ENCODE results near the gene HEATR3.

HEATR3 gene

GRCh38 chr16:50065624-50066481 is at the start of gene HEATR3:
Gene HEATR3, plus strand, starts transcription at chr16:50065970. Its CDS starts 162 bp downstream, at chr16:50066132.
- peak; percentile 98 for DNase-seq (ENCODE audit: low spot score)

DNA sequence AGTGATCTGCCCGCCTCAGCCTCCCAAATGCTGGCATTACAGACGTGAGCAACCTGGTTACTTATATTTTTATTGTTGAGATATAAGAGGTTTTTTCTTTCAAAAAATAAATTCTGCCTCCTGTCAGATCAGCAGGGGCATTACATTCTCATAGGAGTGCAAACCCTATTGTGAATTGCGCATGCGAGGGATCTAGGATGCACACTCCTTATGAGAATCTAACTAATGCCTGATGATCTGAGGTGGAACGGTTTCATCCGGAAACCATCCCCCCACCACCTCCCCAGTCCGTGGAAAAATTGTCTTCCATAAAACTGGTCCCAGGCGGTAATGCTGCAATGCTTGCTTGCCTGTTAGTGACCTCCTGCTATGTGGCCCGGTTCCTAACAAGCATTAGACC is 48.2 kb upstream of the HEATR3 start:
- DNase-seq (ENCODE audit: low spot score) = no peak

- DNase-seq (ENCODE audit: low spot score) = no peak
Observed at GRCh38 chr16:50021544-50021943, 44.2 kb upstream of the HEATR3 start.

DNA sequence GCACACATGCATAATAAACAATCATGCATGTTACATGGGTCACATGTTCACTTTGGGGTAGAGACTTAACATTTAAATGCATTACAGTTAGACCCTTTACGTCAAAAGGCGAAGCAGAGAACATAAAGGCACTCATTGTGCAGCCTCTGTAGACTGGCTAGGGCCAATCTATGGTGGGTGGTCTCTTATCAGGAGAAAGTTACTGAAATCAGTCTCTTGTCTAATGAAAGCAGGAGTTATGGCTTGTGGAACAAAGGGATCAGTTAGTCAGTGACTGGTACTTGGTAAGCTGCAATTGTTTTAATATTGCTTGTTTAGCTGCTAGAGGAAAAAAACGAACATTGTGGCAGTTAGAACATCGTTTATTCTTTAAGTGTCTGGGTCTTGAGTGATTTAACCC is 42.1 kb upstream of the HEATR3 start:
- DNase-seq (ENCODE audit: low spot score) = no peak

GRCh38 chr16:50024207-50024606 is 41.6 kb upstream of the HEATR3 start:
- no peak for DNase-seq (ENCODE audit: low spot score)

DNA sequence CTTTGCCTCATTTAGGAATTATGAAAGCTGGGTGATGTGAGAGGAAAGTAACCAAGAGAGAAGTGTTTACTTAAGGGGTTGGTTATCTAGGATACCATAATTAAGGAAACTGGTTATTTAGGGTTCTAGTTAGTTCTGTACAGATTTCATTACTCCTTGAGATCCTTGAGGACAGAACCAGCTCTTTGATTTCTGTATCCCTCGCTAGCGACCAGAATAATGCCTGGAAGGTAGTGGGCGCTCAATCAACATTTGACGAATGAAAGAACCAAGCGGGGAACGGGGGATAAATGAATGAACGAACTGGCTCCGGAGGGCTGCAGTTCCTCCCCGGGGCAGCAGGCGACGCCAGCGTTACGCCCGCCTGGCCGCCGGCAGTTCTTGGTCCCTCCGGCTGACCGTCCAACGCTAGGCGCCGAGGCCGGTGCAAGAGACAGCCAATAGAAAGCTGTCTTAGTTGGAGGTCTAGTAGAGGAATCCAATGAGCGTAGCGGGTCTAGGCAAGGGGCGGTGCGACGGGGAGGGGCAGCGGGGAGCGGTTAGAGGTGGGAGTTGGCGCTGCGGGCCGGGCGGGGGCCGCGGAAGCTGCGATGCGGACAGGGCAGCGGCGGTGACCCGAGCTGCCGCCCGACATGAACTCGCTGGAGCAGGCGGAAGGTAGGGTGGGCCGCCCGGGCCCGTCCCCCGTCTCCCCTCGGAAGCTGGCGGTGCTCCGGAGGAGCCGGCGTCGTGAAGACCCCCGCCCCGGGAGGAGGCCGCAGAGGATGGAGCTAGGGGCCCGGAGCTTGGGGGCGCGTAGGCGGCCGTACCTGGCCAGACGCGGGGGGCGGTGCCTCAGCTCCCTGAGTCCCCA is 40.9 kb upstream of the HEATR3 start, which contains the start of gene CNEP1R1:
TSS of gene CNEP1R1 (plus strand) at position 542 of the 853 bp plus-strand sequence. CDS start at position 633, 91 bp downstream.
- peak; percentile 100 for DNase-seq (ENCODE audit: low spot score)

DNA sequence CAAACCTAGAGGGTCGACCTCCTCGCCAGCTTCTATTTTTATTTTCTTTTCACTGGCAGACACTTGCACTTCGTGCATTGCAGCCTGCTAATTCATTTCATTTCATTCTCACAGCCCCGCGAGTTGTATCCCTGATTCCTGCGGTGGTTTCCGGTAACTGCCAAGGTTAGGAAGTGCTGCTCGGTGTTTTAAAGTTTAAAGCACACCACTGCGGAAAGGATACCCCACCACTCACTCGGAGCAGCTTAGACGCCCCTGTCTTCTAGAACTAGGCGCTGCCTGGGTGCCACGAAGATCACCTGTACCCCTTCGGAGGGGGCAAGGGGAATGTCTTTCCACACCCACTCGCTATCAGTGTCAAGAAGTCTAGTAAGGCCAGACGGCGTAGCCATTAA is 40.2 kb upstream of the HEATR3 start:
- no peak for DNase-seq (ENCODE audit: low spot score)

DNA sequence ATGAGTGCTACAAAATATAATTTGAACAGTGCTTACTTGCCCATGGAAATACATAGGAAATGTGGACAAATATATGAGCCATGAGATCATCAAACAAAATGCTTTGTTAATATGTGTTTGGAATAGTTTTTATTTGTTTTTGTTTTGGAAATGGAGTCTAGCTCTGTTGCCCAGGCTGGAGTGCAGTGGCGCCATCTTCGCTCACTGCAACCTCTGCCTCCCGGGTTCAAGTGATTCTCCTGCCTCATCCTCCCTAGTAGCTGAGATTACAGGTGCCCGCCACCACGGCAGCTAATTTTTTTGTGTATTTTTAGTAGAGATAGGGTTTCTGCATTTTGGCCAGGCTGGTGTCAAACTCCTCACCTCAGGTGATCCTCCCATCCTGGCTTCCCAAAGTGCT is 37.9 kb upstream of the HEATR3 start:
- DNase-seq (ENCODE audit: low spot score) = no peak

DNA sequence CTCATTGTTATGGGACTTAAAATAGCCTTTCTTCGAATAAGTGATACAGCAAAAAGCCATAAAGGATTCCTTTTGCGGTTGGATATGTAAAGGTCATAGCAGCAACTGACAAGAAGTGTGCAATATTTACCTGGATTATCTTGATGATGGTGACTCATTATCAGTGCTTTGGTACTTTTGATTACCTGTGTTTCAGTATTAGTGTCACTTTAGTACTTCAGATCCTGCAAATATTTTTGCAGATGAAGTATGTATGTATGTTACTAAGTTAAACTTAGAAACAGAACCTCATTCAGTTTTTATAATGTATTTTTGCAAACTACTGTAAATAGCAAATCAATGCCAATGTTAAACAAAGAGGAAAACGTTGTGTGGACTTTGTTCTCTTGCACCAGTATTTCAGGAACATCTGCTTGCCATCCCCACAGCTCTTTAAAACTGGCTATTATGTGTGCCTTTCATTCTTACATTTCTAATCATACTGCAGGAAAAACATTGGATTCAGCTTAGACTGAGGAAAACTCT is 30.2 kb upstream of the HEATR3 start:
- DNase-seq (ENCODE audit: low spot score) = no peak

DNA sequence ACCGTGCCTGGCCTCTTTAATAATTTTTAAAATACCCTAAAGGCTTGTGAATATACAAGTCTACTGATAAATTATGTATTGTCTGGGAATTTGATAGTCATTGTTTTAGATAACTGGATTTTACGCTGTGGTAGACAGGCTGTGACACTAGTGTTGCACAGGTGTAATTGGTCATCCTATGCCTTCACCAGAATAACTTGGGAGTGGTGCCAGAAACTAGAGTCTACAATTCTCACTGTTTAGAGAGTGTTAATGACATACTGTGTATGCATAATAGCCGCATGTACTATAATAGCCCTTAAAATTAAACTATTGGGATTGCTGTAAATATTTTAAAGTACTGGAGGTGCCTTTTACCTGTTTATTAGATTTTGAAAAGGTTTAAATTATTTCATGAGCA is 29.3 kb upstream of the HEATR3 start:
- DNase-seq (ENCODE audit: low spot score) = no peak

- DNase-seq (ENCODE audit: low spot score) = no peak
Observed at GRCh38 chr16:50037662-50038220, 28.0 kb upstream of the HEATR3 start.

- DNase-seq (ENCODE audit: low spot score) = no peak
Observed at GRCh38 chr16:50038286-50038685, 27.5 kb upstream of the HEATR3 start.

GRCh38 chr16:50038756-50039529 is 26.8 kb upstream of the HEATR3 start:
- no peak for DNase-seq (ENCODE audit: low spot score)

DNA sequence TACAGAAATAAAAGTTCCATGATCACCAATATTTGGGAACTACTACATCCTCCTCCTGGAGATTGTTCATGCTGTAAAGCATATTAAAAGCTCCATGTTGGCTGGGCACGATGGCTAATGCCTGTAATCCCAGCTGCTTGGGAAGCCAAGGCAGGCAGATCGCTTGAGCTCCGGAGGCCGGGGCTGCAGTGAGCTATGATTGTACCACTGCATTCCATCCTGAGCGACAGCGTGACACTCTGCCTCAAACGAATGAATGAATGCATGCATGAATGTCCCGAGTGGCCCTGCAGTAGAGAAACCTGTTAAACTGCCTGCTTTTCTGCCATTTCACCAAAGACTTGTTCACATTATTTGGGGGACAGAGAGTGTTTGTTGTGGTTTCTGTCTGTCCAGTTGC is 25.8 kb upstream of the HEATR3 start:
- DNase-seq (ENCODE audit: low spot score) = no peak

GRCh38 chr16:50040710-50041109 is 25.1 kb upstream of the HEATR3 start:
- no peak for DNase-seq (ENCODE audit: low spot score)

GRCh38 chr16:50043358-50043757 is 22.4 kb upstream of the HEATR3 start:
- DNase-seq (ENCODE audit: low spot score) = no peak

DNA sequence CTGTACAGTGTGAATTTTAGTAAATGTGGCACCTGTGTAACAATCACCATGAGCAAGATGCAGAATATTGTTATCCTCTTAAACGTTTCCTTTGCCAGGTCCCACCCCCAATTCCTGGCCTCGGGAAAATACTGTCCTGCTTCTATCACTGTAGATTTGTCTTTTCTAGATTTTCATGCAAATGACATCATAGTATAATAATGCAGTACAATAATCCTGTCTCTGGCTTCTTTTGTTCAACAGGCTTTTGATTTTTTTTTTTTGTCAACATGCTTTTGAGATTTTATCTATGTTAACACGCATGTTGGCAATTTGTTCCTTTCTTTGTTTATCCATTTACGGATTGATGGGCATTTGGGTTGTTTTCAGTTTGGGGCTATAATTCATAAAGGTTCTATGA is 20.4 kb upstream of the HEATR3 start:
- DNase-seq (ENCODE audit: low spot score) = no peak

- DNase-seq (ENCODE audit: low spot score) = no peak
Observed at GRCh38 chr16:50046853-50047252, 18.9 kb upstream of the HEATR3 start.

GRCh38 chr16:50047864-50048263 is 17.9 kb upstream of the HEATR3 start:
- no peak for DNase-seq (ENCODE audit: low spot score)

- peak; percentile 26 for DNase-seq (ENCODE audit: low spot score)
Observed at GRCh38 chr16:50050802-50051201, 15.0 kb upstream of the HEATR3 start.

GRCh38 chr16:50056226-50056625 is 9.5 kb upstream of the HEATR3 start:
- no peak for DNase-seq (ENCODE audit: low spot score)
